Measurements from ENCODE around the gene SPDYA.

The SPDYA gene

GRCh38 chr2:28838971-28839370 is 28.3 kb downstream of the SPDYA start:
- TF ChIP-seq CTCF (IDR thresholded peaks at IDR 0.05; ENCODE audit: low read depth, low read length): no peak
- DNase-seq (ENCODE audit: low read depth, low spot score): no peak
- no peak overlapping the region for H3K4me3 ChIP-seq (ENCODE audit: low read depth, low read length)
- in situ Hi-C loops (cut with HindIII; ENCODE audit: low sequenced_read_pairs): no loop called here

- DNase-seq (ENCODE audit: low read depth, low spot score): no peak
- no peak for TF ChIP-seq CTCF (IDR thresholded peaks at IDR 0.05; ENCODE audit: low read depth, low read length)
- no peak overlapping the region for H3K4me3 ChIP-seq (ENCODE audit: low read depth, low read length)
- in situ Hi-C loops (cut with HindIII; ENCODE audit: low sequenced_read_pairs): no loop called here
Measured at GRCh38 chr2:28842042-28842441, 31.4 kb downstream of the SPDYA start.

GRCh38 chr2:28855193-28855592 is 44.6 kb downstream of the SPDYA start:
- in situ Hi-C loops (cut with HindIII; ENCODE audit: low sequenced_read_pairs): no loop called here
- no peak for TF ChIP-seq CTCF (IDR thresholded peaks at IDR 0.05; ENCODE audit: low read depth, low read length)
- no peak overlapping the region for H3K4me3 ChIP-seq (ENCODE audit: low read depth, low read length)
- no peak for DNase-seq (ENCODE audit: low read depth, low spot score)

GRCh38 chr2:28855977-28856376 is 45.3 kb downstream of the SPDYA start:
- no peak for DNase-seq (ENCODE audit: low read depth, low spot score)
- TF ChIP-seq CTCF (IDR thresholded peaks at IDR 0.05; ENCODE audit: low read depth, low read length): no peak
- no peak overlapping the region for H3K4me3 ChIP-seq (ENCODE audit: low read depth, low read length)
- in situ Hi-C loops (cut with HindIII; ENCODE audit: low sequenced_read_pairs): no loop called here

GRCh38 chr2:28868611-28869010 is 58.0 kb downstream of the SPDYA start:
- H3K4me3 ChIP-seq (ENCODE audit: low read depth, low read length): peak overlapping the region; percentile 68
- DNase-seq (ENCODE audit: low read depth, low spot score): no peak
- in situ Hi-C loops (cut with HindIII; ENCODE audit: low sequenced_read_pairs): no loop called here
- no peak for TF ChIP-seq CTCF (IDR thresholded peaks at IDR 0.05; ENCODE audit: low read depth, low read length)

- no peak for TF ChIP-seq CTCF (IDR thresholded peaks at IDR 0.05; ENCODE audit: low read depth, low read length)
- in situ Hi-C loops (cut with HindIII; ENCODE audit: low sequenced_read_pairs): no loop called here
- DNase-seq (ENCODE audit: low read depth, low spot score): peak; percentile 2
- peak overlapping the region; percentile 68 for H3K4me3 ChIP-seq (ENCODE audit: low read depth, low read length)
Measured at GRCh38 chr2:28869494-28870145, 59.0 kb downstream of the SPDYA start.

Data from astrocyte of the spinal cord (primary cell).